HL-60 (cell line): ENCODE measurements around the gene CNTD1.
"Not testable (repeated sequence)": the region's sequence is repeated elsewhere in the genome, so short reads cannot be mapped to it uniquely, and the experiment has no call there.

Source experiments
- DNase-seq, 2 experiments: peaks; one replicate each; pipeline ENCODE4 v3.0.0-alpha.2; 2010 to 2020; ENCODE audit warnings: low read depth in 1 of 2, low spot score in 1 of 2
- H3K27ac ChIP-seq: fragments of 250-450 bp; sonication (Bioruptor Pico); replicated peaks from 2 replicates; pipeline ENCODE4 v1.5.1; 2020; ENCODE audit warnings: mild to moderate bottlenecking, moderate library complexity
- H3K27me3 ChIP-seq: fragments of 250-450 bp; sonication (Bioruptor Pico); 2 replicates; pipeline ENCODE4 v1.5.1; 2021; ENCODE audit warnings: mild to moderate bottlenecking, moderate library complexity; ENCODE audit not compliant: insufficient read depth, poor library complexity, severe bottlenecking
- H3K4me3 ChIP-seq: replicated peaks from 2 replicates; pipeline ENCODE4 v1.5.1; 2011; ENCODE audit warnings: mild to moderate bottlenecking, control low read depth, low read length; ENCODE audit not compliant: insufficient read depth
- GABPA ChIP-seq: IDR thresholded peaks from 2 replicates; pipeline ENCODE4 v1.6.1; 2012; ENCODE audit warnings: low read depth
- POLR2AphosphoS5 ChIP-seq: IDR thresholded peaks from 2 replicates; pipeline ENCODE4 v1.6.1; 2012; ENCODE audit warnings: low read depth
- SPI1 ChIP-seq: IDR thresholded peaks from 2 replicates; pipeline ENCODE4 v1.6.1; 2012; ENCODE audit warnings: low read depth, mild to moderate bottlenecking, borderline replicate concordance
- TF ChIP-seq, protein P1 (sequence below): IDR thresholded peaks from 2 replicates; pipeline ENCODE4 v1.6.1; 2012; ENCODE audit warnings: low read depth; ENCODE audit not compliant: insufficient replicate concordance
- TF ChIP-seq, protein P2 (sequence below): IDR thresholded peaks from one replicate; pipeline ENCODE4 v1.5.1; 2011; ENCODE audit warnings: low read length, control low read depth, inconsistent platforms; ENCODE audit not compliant: insufficient read depth

The CNTD1 gene

GRCh38 chr17:42850954-42851353, 52.3 kb downstream of the CNTD1 start, which contains the start of gene AOC3:
TSS of gene AOC3 (plus strand) at chr17:42851199. CDS start at chr17:42851344, 145 bp downstream.
- no peak for TF ChIP-seq POLR2AphosphoS5
- TF ChIP-seq, protein P1, sequence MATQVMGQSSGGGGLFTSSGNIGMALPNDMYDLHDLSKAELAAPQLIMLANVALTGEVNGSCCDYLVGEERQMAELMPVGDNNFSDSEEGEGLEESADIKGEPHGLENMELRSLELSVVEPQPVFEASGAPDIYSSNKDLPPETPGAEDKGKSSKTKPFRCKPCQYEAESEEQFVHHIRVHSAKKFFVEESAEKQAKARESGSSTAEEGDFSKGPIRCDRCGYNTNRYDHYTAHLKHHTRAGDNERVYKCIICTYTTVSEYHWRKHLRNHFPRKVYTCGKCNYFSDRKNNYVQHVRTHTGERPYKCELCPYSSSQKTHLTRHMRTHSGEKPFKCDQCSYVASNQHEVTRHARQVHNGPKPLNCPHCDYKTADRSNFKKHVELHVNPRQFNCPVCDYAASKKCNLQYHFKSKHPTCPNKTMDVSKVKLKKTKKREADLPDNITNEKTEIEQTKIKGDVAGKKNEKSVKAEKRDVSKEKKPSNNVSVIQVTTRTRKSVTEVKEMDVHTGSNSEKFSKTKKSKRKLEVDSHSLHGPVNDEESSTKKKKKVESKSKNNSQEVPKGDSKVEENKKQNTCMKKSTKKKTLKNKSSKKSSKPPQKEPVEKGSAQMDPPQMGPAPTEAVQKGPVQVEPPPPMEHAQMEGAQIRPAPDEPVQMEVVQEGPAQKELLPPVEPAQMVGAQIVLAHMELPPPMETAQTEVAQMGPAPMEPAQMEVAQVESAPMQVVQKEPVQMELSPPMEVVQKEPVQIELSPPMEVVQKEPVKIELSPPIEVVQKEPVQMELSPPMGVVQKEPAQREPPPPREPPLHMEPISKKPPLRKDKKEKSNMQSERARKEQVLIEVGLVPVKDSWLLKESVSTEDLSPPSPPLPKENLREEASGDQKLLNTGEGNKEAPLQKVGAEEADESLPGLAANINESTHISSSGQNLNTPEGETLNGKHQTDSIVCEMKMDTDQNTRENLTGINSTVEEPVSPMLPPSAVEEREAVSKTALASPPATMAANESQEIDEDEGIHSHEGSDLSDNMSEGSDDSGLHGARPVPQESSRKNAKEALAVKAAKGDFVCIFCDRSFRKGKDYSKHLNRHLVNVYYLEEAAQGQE: no peak
- TF ChIP-seq GABPA: no peak
- no peak for TF ChIP-seq SPI1
- TF ChIP-seq, protein P2, sequence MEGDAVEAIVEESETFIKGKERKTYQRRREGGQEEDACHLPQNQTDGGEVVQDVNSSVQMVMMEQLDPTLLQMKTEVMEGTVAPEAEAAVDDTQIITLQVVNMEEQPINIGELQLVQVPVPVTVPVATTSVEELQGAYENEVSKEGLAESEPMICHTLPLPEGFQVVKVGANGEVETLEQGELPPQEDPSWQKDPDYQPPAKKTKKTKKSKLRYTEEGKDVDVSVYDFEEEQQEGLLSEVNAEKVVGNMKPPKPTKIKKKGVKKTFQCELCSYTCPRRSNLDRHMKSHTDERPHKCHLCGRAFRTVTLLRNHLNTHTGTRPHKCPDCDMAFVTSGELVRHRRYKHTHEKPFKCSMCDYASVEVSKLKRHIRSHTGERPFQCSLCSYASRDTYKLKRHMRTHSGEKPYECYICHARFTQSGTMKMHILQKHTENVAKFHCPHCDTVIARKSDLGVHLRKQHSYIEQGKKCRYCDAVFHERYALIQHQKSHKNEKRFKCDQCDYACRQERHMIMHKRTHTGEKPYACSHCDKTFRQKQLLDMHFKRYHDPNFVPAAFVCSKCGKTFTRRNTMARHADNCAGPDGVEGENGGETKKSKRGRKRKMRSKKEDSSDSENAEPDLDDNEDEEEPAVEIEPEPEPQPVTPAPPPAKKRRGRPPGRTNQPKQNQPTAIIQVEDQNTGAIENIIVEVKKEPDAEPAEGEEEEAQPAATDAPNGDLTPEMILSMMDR: no peak
- no peak within 1 kb of the TSS for H3K27ac ChIP-seq
- no peaks in the 10 kb centered on the region for H3K27me3 ChIP-seq
- DNase-seq: no peak
- H3K4me3 ChIP-seq: no peak within 1 kb of the TSS

- H3K27me3 ChIP-seq, H3K4me3 ChIP-seq, H3K27ac ChIP-seq, DNase-seq: not testable (repeated sequence)
Measured at GRCh38 chr17:42851371-42852240, 52.9 kb downstream of the CNTD1 start.

- TF ChIP-seq GABPA (no peak), POLR2AphosphoS5 (no peak), SPI1 (no peak)
- TF ChIP-seq, protein P1: no peak
- TF ChIP-seq, protein P2: no peak
- H3K4me3 ChIP-seq: no peak overlapping the region
- DNase-seq: no peak
- no peak overlapping the region for H3K27ac ChIP-seq
- no peaks in the 10 kb centered on the region for H3K27me3 ChIP-seq
Measured at GRCh38 chr17:42852351-42852750, 53.7 kb downstream of the CNTD1 start.

- no peak for DNase-seq
- Histone ChIP-seq H3K27me3 (no peaks in the 10 kb centered on the region), H3K4me3 (no peak overlapping the region), H3K27ac (no peak overlapping the region)
- TF ChIP-seq, protein P2: no peak
- TF ChIP-seq POLR2AphosphoS5: no peak
Measured at GRCh38 chr17:42853004-42853403, 54.3 kb downstream of the CNTD1 start.
